Ishikawa (cell line): ENCODE data around the gene EEF1E1.

ENCODE experiments used
- CREB1 ChIP-seq: IDR thresholded peaks from 2 replicates; pipeline ENCODE4 v1.6.1; 2012; ENCODE audit warnings: low read depth
- EP300 ChIP-seq: IDR thresholded peaks from 2 replicates; pipeline ENCODE4 v1.6.1; 2012; ENCODE audit warnings: borderline replicate concordance
- RAD21 ChIP-seq: IDR thresholded peaks from 2 replicates; pipeline ENCODE4 v1.6.1; 2012; ENCODE audit warnings: low read depth
- TF ChIP-seq, protein P1 (sequence below): IDR thresholded peaks from 2 replicates; pipeline ENCODE4 v1.6.1; 2012

DNA sequence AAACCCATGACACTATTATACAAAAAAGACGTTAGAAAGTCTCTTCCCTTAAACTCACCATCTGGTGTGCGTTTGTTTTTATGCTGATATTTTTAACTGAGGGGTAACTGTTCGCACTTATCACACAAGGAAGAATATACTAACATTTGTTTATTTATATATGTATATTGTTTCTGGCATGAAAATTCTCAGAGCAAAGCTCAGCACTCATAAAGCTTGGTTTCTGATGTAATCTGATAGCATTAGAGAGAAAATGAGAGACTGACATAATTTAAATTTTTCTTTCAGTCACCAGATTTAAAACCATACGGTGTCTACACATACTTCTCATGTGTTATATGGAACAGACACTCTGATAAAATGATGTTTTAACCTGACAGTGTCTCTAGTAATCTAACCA lies 45.1 kb downstream of the EEF1E1 start:
- TF ChIP-seq RAD21 (no peak), EP300 (no peak), CREB1 (no peak)
- TF ChIP-seq, protein P1, sequence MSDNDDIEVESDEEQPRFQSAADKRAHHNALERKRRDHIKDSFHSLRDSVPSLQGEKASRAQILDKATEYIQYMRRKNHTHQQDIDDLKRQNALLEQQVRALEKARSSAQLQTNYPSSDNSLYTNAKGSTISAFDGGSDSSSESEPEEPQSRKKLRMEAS: no peak
